NCI-H2029 (cell line): ENCODE data around the gene AEBP1.

Experiments used
- DNase-seq: peaks from one replicate; lab custom pipeline; 2025; lab: John Stamatoyannopoulos, UW

AEBP1 gene

GRCh38 chr7:44156453-44157010, 52.4 kb downstream of the AEBP1 start:
- no peak for DNase-seq

- DNase-seq = no peak
Measured at GRCh38 chr7:44157116-44158080, 53.3 kb downstream of the AEBP1 start.

- DNase-seq = peak; percentile 26
Measured at GRCh38 chr7:44158096-44158872, 54.1 kb downstream of the AEBP1 start.

GRCh38 chr7:44158873-44159631, 54.9 kb downstream of the AEBP1 start:
- DNase-seq = no peak

- DNase-seq = peak; percentile 26
Measured at GRCh38 chr7:44159824-44160630, 55.9 kb downstream of the AEBP1 start.

- no peak for DNase-seq
Measured at GRCh38 chr7:44161371-44161770, 57.2 kb downstream of the AEBP1 start.

GRCh38 chr7:44162179-44162578, 58.0 kb downstream of the AEBP1 start:
- no peak for DNase-seq

- no peak for DNase-seq
Measured at GRCh38 chr7:44162785-44163395, 58.7 kb downstream of the AEBP1 start.

GRCh38 chr7:44163591-44163990, 59.4 kb downstream of the AEBP1 start:
- DNase-seq = no peak
